GM18498 (cell line): ENCODE results near the gene MYO5A.
"Not testable (repeated sequence)": the region's sequence is repeated elsewhere in the genome, so short reads cannot be mapped to it uniquely, and the experiment has no call there.

Experiments used
- ATAC-seq: cut with Tn5 transposase; IDR thresholded peaks from one replicate; pipeline ENCODE4 v1.9.1; 2021; ENCODE audit warnings: mild to moderate bottlenecking, moderate library complexity; ENCODE audit not compliant: unreplicated experiment

MYO5A gene

GRCh38 chr15:52509500-52510245 lies 19.0 kb downstream of the MYO5A start:
- ATAC-seq = no peak

DNA sequence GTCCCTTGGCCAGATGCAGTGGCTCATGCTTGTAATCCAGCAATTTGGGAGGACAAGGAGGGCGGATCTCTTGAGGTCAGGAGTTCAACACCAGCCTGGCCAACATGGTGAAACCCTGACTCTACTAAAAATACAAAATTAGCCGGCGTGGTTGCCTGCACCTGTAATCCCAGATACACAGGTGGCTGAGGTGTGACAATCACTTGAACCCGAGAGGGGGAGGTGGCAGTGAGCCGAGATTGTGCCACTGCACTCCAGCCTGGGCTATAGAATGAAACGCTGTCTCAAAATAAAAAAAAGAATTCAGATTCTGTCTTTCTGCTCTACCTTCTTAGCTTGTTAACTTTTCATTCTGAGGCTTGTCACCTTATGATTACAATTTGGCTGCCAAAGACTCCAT lies 22.1 kb downstream of the MYO5A start:
- ATAC-seq = no peak

DNA sequence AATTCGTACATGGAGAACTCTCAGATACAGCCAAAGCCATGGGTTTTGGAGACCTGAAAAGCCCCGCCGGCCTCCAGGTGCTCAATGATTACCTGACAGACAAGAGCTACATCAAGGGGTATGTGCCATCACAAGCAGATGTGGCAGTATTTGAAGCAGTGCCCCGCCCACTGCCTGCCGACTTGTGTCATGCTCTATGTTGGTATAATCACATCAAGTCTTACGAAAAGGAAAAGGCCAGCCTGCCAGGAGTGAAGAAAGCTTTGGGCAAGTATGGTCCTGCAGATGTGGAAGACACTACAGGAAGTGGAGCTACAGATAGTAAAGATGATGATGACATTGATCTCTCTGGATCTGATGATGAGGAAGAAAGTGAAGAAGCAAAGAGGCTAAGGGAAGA lies 23.5 kb downstream of the MYO5A start:
- no peak for ATAC-seq

GRCh38 chr15:52503788-52504496 lies 24.7 kb downstream of the MYO5A start:
- ATAC-seq = peak; percentile 90

DNA sequence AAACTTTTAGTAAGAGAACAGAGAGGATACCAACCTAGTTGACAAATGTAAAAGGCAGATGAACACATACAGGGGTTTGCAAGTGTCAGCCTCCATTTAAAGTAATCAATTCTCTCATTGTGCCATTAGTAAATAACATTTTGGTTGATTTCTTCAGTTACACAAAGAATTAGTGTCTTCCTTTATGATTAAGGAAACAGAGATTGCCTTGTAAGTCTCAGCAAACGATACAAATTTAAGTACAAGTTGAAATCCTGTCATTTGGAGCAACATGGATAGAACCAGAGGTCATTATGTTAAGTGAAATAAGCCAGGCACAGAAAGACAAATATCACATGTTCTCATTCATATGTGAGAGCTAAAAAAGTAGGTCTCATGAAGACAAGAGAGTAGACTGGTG lies 26.1 kb downstream of the MYO5A start:
- ATAC-seq = no peak

GRCh38 chr15:52499506-52499905 lies 29.2 kb downstream of the MYO5A start:
- no peak for ATAC-seq

GRCh38 chr15:52498706-52499105 lies 30.0 kb downstream of the MYO5A start:
- ATAC-seq = no peak

DNA sequence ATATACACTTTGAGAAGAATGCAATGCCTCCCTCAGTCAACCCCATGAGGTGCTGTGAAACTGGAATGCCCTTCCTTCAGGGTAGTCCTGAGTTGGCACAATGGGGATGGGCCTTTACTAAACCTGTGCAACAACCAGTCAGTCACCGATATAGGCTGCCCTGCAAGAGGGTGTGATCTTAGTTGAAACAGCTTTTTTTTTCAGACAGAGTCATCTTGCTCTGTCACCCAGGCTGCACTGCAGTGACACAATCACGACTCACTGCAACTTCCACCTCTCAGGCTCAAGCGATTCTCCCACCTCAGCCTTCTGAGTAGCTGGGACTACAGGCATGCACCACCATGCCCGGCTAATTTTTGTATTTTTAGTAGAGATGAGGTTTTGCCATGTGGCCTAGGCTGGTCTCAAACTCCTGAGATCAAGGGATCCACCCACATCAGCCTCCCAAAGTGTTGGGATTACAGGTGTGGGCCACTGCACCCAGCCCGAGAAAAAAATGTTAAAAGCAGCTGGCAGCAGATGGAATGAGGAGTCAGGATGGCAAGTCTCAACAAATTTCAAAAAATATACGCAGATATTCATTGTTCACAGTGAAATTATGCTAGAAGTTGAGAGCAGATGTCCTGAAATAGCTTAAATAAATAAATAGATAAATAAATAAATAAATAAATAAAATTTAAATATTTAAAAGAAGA lies 31.8 kb downstream of the MYO5A start:
- no peak for ATAC-seq

GRCh38 chr15:52496175-52496574 lies 32.5 kb downstream of the MYO5A start:
- no peak for ATAC-seq

DNA sequence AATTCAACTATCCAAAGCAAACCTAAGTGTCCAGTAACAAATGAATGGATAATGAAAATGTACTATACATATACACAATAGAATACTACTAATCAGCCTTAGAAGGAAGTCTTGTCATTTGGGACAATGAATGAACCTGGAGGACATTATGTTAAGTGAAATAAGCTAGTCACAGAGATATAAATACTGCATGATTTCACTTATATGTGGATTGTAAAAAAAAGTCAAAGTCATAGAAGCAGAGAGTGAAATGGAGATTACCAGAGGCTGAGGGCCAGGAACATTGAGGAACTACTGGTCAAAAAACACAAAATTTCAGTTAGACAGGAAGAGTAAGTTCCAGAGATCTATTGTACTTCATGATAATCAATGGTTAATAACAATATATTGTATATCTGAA lies 33.6 kb downstream of the MYO5A start:
- ATAC-seq = no peak

DNA sequence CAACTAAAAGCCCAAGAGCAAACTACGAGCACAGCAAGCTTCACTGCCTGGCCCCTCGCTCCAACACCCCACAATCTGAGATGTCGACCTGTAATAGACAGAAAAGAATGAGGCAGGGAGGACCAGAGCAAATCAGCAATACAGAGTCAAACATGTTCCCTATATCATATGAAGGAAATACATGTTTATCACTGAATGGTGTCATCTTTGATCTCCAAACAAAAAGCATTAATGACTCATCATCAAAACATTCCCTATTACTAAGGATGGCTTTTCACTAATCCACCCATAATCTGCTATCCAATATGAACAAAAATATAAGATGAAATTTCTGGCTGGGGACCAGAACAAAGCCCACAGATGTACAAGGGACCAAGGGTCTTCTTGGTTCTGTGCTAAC lies 34.7 kb downstream of the MYO5A start:
- ATAC-seq = no peak

GRCh38 chr15:52492132-52492531 lies 36.5 kb downstream of the MYO5A start:
- no peak for ATAC-seq

- ATAC-seq = no peak
Observed at GRCh38 chr15:52491472-52491871, 37.2 kb downstream of the MYO5A start.

DNA sequence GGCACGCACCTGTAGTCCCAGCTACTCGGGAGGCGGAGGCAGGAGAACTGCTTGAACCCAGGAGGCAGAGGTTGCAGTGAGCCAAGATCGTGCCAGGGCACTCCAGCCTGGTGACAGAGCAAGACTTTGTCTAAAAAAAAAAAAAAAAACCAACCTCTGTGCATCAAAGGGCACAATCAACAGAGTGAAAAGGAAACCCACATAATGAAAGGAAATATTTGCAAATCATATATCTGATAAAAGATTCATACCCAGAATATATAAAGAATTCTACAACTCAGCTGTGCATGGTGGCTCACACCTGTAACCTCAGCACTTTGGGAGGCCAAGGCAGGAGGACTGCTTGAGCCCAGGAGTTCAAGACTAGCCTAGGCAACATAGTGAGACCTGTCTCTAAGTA lies 39.2 kb downstream of the MYO5A start:
- ATAC-seq = not testable (repeated sequence)

DNA sequence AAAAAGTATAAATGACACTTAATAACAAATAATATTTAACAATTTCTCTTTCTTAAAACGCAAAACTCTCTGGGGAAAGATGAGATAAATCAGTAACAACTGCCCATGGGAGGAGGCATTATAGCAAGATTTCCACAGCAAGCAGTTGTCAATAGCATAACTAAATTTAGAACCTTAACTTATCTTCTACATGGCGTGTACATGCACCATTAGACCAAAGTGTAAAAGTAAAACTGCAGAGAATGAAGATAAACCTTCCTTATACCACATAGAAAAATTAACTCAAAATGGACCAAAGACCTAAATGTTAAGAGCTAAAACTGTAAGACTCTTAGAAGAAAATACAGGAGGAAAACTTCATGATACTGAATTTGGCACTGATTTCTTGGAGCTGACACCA lies 39.9 kb downstream of the MYO5A start:
- ATAC-seq = no peak

DNA sequence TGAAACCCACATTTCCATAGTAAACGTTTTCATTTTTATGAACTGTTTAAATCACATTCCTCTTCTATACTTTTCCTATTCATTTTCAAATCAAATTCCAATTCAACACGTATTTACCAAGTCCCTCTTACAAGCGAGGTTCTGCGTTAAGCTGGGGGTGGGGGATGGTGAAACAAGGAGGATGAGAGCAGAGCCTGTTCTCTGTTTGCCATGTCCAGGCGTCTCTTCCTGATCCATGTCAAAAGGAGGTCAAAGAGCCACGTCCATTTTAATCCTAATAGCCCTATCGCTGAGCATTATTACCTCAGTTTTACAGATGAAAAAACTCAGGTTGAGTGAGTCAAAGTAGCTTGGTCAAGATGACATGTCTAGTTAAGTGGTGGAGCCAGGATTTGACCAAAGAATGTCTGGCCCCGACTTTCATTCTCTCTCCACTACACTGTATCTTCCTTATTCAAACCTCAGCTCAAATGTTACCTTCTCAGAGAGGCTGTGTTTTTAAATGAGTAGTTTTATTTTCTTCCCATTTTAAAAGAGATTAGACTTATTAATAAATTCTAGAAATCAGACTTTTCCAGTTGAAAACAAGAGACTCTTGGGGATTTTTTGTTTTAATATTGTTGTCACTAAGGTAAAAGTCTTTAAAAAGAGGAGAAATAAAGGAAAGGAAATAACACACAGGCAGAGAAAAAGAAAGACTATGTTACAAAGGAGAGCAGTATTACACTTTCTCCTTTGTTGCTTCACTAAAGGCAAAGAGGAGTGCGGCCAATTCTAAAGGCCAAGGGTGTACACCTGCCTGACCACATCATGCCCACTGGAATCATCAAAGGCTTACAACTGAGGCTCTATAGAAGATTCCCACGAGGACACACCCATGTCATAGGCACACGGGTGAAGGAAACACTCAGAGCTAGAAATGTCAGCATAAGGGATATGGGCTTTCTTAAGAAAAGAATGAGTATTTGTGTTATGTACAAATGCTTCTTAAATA lies 42.4 kb downstream of the MYO5A start:
- ATAC-seq = no peak

DNA sequence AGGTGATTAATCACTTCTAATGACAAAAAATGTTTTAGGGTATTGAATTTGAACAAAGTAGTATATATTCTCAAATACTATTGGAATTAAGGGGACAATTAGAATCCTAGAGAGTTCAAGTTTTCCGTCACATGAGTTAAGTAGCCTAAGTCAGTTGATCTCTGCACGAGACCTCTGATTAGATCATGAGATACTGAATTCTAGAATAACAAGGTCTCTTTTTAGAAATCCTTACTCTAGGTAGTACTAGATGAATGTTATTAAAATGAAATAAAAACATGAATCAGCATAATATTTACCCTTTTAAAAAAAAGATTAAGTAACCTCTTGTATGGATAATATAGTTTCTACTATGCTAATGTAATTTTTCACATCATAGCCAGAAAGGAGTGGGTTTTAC lies 43.4 kb downstream of the MYO5A start:
- no peak for ATAC-seq

DNA sequence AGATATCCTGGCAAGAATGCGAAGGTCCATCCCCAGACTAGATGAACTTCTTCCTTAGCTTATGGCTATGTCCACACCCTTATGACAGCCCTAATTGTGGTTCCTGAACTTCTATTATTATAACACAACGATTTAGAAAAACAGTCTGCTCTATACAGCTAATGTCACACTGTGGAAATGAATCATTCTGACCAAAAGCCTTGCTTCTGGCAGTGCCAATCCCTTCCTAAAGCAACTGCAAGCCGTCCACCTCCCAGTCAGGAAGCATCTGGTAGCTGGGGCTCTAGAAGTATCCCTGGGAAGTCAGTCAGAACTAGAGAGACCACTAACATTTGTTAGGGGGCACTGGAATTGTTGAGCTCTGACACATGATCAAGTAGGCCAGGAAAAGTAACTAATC lies 45.0 kb downstream of the MYO5A start:
- ATAC-seq = no peak

GRCh38 chr15:52481915-52482314 lies 46.8 kb downstream of the MYO5A start:
- peak; percentile 98 for ATAC-seq

- ATAC-seq = no peak
Observed at GRCh38 chr15:52480990-52481389, 47.7 kb downstream of the MYO5A start.

DNA sequence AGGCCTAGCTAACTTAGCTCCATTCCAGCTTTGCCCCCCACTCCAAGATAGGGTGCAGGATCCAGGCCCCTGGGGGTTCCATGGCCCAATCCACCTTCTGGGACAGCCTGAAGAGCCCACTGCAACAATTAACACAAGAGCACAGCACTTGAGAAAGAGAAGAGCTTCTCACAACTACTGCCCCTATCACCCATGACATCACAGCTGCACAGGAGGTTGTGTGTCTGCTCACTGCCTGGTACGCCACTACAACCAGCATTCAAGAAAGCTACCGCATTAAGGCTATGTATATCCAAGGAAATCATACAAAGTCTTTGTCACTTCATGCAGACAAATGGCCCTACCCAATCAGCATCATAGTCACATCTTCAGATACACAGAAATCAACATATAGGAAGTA lies 62.0 kb downstream of the MYO5A start:
- ATAC-seq = no peak
